H1 (cell line): ENCODE data around the gene SHTN1.

Experiments
- CTCF ChIP-seq, 3 experiments: IDR thresholded peaks; 1 replicate in 2 of 3; 2 replicates in 1 of 3; pipeline versions ENCODE4 v1.5.1 to v1.6.1; 2011; ENCODE audit warnings: low read length in 3 of 3, mild to moderate bottlenecking in 3 of 3, inconsistent platforms in 2 of 3, low read depth in 1 of 3, moderate library complexity in 1 of 3; ENCODE audit not compliant: insufficient read depth in 1 of 3; ENCODE audit errors: control extremely low read depth in 1 of 3
- EP300 ChIP-seq, 2 experiments: IDR thresholded peaks; 1 replicate in 1 of 2; 2 replicates in 1 of 2; pipeline ENCODE4 v1.6.1; 2011 to 2012; ENCODE audit warnings: low read depth in 2 of 2, low read length in 2 of 2, mild to moderate bottlenecking in 2 of 2, borderline replicate concordance in 1 of 2, inconsistent platforms in 1 of 2, moderate library complexity in 1 of 2
- GABPA ChIP-seq: IDR thresholded peaks from 2 replicates; pipeline ENCODE4 v1.6.1; 2011; ENCODE audit warnings: mild to moderate bottlenecking, low read length, moderate library complexity, borderline replicate concordance; ENCODE audit not compliant: insufficient read depth
- JUN ChIP-seq: IDR thresholded peaks from 2 replicates; pipeline ENCODE4 v1.6.1; 2011; ENCODE audit warnings: low read depth, mild to moderate bottlenecking, improper control_type of control experiment, low read length
- KDM1A ChIP-seq: fragments of 200-600, 300-600 bp; sonication (generic); IDR thresholded peaks from 2 replicates; pipeline ENCODE4 v1.7.1; 2016; ENCODE audit warnings: mild to moderate bottlenecking, low read length, borderline replicate concordance
- POU5F1 ChIP-seq: IDR thresholded peaks from 2 replicates; pipeline ENCODE4 v1.6.1; 2011; ENCODE audit warnings: low read depth, mild to moderate bottlenecking, low read length, moderate library complexity
- SIN3A ChIP-seq, 2 experiments: IDR thresholded peaks in 1 of 2; conservative IDR thresholded peaks in 1 of 2; 2 replicates each; pipeline ENCODE4 v1.6.1; 2011 to 2012; ENCODE audit warnings: low read length in 2 of 2, improper control_type of control experiment in 1 of 2, low read depth in 1 of 2, mild to moderate bottlenecking in 1 of 2
- SIRT6 ChIP-seq: IDR thresholded peaks from one replicate; pipeline ENCODE4 v1.7.1; 2012; ENCODE audit warnings: low read length, inconsistent platforms
- SIX5 ChIP-seq: IDR thresholded peaks from 2 replicates; pipeline ENCODE4 v1.6.1; 2011; ENCODE audit warnings: mild to moderate bottlenecking, low read depth, low read length
- YY1 ChIP-seq: IDR thresholded peaks from 2 replicates; pipeline ENCODE4 v1.6.1; 2011; ENCODE audit warnings: low read depth, mild to moderate bottlenecking, low read length

DNA sequence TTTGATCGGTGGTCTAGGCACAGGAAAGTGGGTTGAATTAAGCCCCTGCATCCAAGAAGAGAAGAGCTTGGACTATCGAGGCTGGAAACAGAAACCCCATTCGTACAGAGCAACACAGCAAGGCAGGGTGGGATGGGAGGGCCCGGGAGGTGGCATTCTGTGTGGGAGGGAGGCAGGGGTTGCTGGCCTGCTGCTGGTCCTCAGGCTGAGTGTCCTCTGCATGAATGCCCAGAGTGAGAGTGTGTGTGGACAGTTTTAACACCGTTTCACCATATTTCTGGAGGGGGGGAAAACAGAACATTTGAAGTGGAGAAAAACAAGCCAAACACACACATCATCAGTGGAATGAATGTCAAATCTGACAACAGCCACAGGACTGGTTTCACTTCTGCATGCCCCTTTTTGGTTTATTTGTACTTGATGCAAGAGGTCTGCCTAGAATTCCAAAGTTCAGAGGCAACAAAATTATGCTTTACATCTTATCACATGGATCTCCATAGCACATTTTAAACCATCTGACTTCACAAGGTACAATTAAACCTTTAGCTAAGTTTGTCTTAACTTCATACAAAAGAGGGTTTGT lies 166.8 kb downstream of the SHTN1 start:
- TF ChIP-seq CTCF (IDR thresholded peaks at IDR 0.05; ENCODE audit: control extremely low read depth in 1 of 3, insufficient read depth in 1 of 3, low read depth in 1 of 3, low read length in 3 of 3) (no peak), EP300 (IDR thresholded peaks at IDR 0.05; ENCODE audit: borderline replicate concordance in 1 of 2, low read depth in 2 of 2, low read length in 2 of 2) (no peak), SIX5 (no peak), JUN (no peak), SIRT6 (no peak), KDM1A (no peak), SIN3A (conservative IDR thresholded peaks at IDR 0.05 in 1 of 2, IDR thresholded peaks at IDR 0.05 in 1 of 2; ENCODE audit: low read depth in 1 of 2, low read length in 2 of 2) (no peak), POU5F1 (no peak), YY1 (no peak), GABPA (no peak)
